K562 (cell line): ENCODE measurements around the gene MOXD1. TPM values are rescaled to one million over a fixed set of nuclear protein-coding genes. Genes with fewer than 3 reads are reported as not detected.

Experiments
- ATAC-seq: fragments of 200-7000 bp; cut with Tn5 transposase; 3 replicates; pipeline ENCODE4 v1.9.1; 2020; ENCODE audit warnings: moderate library complexity
- BruUV-seq: library from RNA; stranded (reverse); fragments of 400-500 nt; replicated peaks from 2 replicates; lab custom pipeline; 2021; lab: Mats Ljungman, UMichigan
- CTCF ChIA-PET: fragments of 300-600 bp; formaldehyde crosslinking; extraction: SDS; loops from one replicate; lab custom pipeline; 2021; ENCODE audit warnings: low intra/inter-chr PET ratio; lab: Yijun Ruan, JAX
- POLR2A ChIA-PET: fragments of 300-600, 350-650 bp; sonication (Branson Sonifier 250); formaldehyde crosslinking; extraction: SDS; loops from one replicate; lab custom pipeline; 2021; ENCODE audit warnings: antibody characterized with exemption, inconsistent platforms; lab: Yijun Ruan, JAX
- DNase-seq, 4 experiments: peaks; one replicate each; pipeline versions ENCODE4 v3.0.0 to v3.0.0-alpha.2; 2011 to 2018; ENCODE audit warnings: low spot score in 3 of 4, mixed read lengths in 3 of 4; ENCODE audit errors: extremely low read depth in 1 of 4
- FAIRE-seq: peaks from 2 replicates; lab custom pipeline; 2011; peaks lifted over from hg19 to GRCh38; lab: Jason Lieb, UNC
- H2AFZ ChIP-seq: 2 replicates; pipeline ENCODE4 v1.6.0; 2011; ENCODE audit warnings: low read depth, low read length, control low read depth, inconsistent platforms
- H3K27ac ChIP-seq: fragments of 200-600 bp; 3 replicates; pipeline ENCODE4 v1.8.0; 2011; ENCODE audit warnings: low read depth, mild to moderate bottlenecking, control low read depth, inconsistent platforms, low read length, moderate library complexity, mixed read lengths; ENCODE audit errors: extremely low read depth
- H3K27me3 ChIP-seq, 2 experiments: fragments of 300-600 bp in 1 of 2; 2 replicates in 1 of 2; 3 replicates in 1 of 2; pipeline versions ENCODE4 v1.6.0 to v1.8.0; 2011; ENCODE audit warnings: inconsistent platforms in 2 of 2, low read length in 2 of 2, mild to moderate bottlenecking in 1 of 2, mixed read lengths in 1 of 2, moderate library complexity in 1 of 2; ENCODE audit not compliant: control insufficient read depth in 2 of 2, insufficient read depth in 2 of 2
- H3K36me3 ChIP-seq: fragments of 300-600 bp; 3 replicates; pipeline ENCODE4 v1.8.0; 2011; ENCODE audit warnings: mild to moderate bottlenecking, low read length, inconsistent platforms; ENCODE audit not compliant: control insufficient read depth, insufficient read depth
- H3K4me1 ChIP-seq, 2 experiments: fragments of 200-600 bp in 1 of 2; replicated peaks in 1 of 2; 2 replicates in 1 of 2; 3 replicates in 1 of 2; pipeline versions ENCODE4 v1.5.1 to v1.8.0; 2011; ENCODE audit warnings: inconsistent platforms in 2 of 2, low read length in 2 of 2, mild to moderate bottlenecking in 1 of 2, mixed read lengths in 1 of 2, moderate library complexity in 1 of 2; ENCODE audit not compliant: control insufficient read depth in 2 of 2, insufficient read depth in 2 of 2
- H3K4me2 ChIP-seq: 2 replicates; pipeline ENCODE4 v1.6.1; 2011; ENCODE audit warnings: low read length, control low read depth, inconsistent platforms, mixed read lengths; ENCODE audit not compliant: insufficient read depth
- H3K4me3 ChIP-seq: fragments of 200-600 bp; sonication (generic), shearing (Covaris generic); 2 replicates; pipeline ENCODE4 v1.5.1; 2016; ENCODE audit warnings: control low read depth, inconsistent platforms
- H3K79me2 ChIP-seq: fragments of 200-600 bp; 3 replicates; pipeline ENCODE4 v1.8.0; 2011; ENCODE audit warnings: low read length, inconsistent platforms; ENCODE audit not compliant: control insufficient read depth, insufficient read depth
- H3K9ac ChIP-seq, 2 experiments: 2 replicates each; pipeline versions ENCODE4 v1.6.0 to v1.6.1; 2011; ENCODE audit warnings: low read depth in 2 of 2, low read length in 2 of 2, control low read depth in 1 of 2, inconsistent platforms in 1 of 2, mild to moderate bottlenecking in 1 of 2, mixed read lengths in 1 of 2; ENCODE audit not compliant: insufficient read depth in 1 of 2
- H3K9me1 ChIP-seq: one replicate; pipeline ENCODE4 v1.6.0; 2011; ENCODE audit warnings: inconsistent platforms, mild to moderate bottlenecking, low read length, moderate library complexity; ENCODE audit not compliant: control insufficient read depth, insufficient read depth
- H3K9me3 ChIP-seq: replicated peaks from 2 replicates; pipeline ENCODE4 v1.5.1; 2011; ENCODE audit warnings: low read depth, low read length, inconsistent platforms; ENCODE audit not compliant: control insufficient read depth, insufficient read depth
- H4K20me1 ChIP-seq: replicated peaks from 2 replicates; pipeline ENCODE4 v1.6.1; 2011; ENCODE audit warnings: low read length, inconsistent platforms, mixed read lengths; ENCODE audit not compliant: control insufficient read depth, insufficient read depth
- MAFK ChIP-seq: IDR thresholded peaks from 2 replicates; pipeline ENCODE4 v1.6.1; 2011; ENCODE audit warnings: low read length, improper control_type of control experiment
- MYC ChIP-seq, 2 experiments: fragments of 250-450 bp in 1 of 2; sonication (Bioruptor Pico) in 1 of 2; IDR thresholded peaks; 2 replicates each; pipeline versions ENCODE4 v1.5.1 to v1.6.1; 2012 to 2021; ENCODE audit warnings: low read depth in 2 of 2, borderline replicate concordance in 1 of 2, improper control_type of control experiment in 1 of 2, low read length in 1 of 2, mild to moderate bottlenecking in 1 of 2, moderate library complexity in 1 of 2
- POLR2AphosphoS5 ChIP-seq: IDR thresholded peaks from 2 replicates; pipeline ENCODE4 v1.6.1; 2011; ENCODE audit warnings: mild to moderate bottlenecking, low read depth, low read length, moderate library complexity; ENCODE audit not compliant: control insufficient read depth, insufficient read depth
- SMARCB1 ChIP-seq: IDR thresholded peaks from 2 replicates; pipeline ENCODE4 v1.6.1; 2011; ENCODE audit warnings: improper control_type of control experiment, low read depth; ENCODE audit not compliant: insufficient read length
- SMARCC2 ChIP-seq: fragments of 450-650 bp; IDR thresholded peaks from 2 replicates; pipeline ENCODE4 v1.6.1; 2017; ENCODE audit warnings: antibody characterized with exemption, moderate library complexity, mild to moderate bottlenecking, low read depth
- SPI1 ChIP-seq: IDR thresholded peaks from 2 replicates; pipeline ENCODE4 v1.6.1; 2011; ENCODE audit warnings: low read depth, low read length, control low read depth, borderline replicate concordance
- TFAP4 ChIP-seq: sonication (generic); formaldehyde crosslinking; IDR thresholded peaks from 2 replicates; pipeline ENCODE4 v1.8.0; 2022; ENCODE audit warnings: missing genetic modification reagents, mild to moderate bottlenecking, moderate library complexity, borderline replicate concordance
- ZHX1 ChIP-seq: fragments of 150-350 bp; conservative IDR thresholded peaks from 2 replicates; pipeline ENCODE4 v1.6.1; 2014; ENCODE audit warnings: low read length
- ZNF24 ChIP-seq: fragments of 450-650 bp; IDR thresholded peaks from 2 replicates; pipeline ENCODE4 v1.6.1; 2016
- ZNF431 ChIP-seq: sonication (generic); formaldehyde crosslinking; IDR thresholded peaks from 2 replicates; pipeline ENCODE4 v1.8.0; 2022; ENCODE audit warnings: mild to moderate bottlenecking, missing genetic modification reagents
- WGBS: fragments of 100-300 bp; shearing (Covaris generic); methylation state at CpG from one replicate; pipeline ENCODE4 v1.1.6; 2016; ENCODE audit warnings: low coverage, mixed read lengths; ENCODE audit not compliant: insufficient coverage; ENCODE audit errors: missing lambda C conversion rate; 5-methylcytosine and 5-hydroxymethylcytosine counted together
- in situ Hi-C: fragments of 300-500 bp; cut with MboI; formaldehyde crosslinking; loops from 4 replicates; pipeline ENCODE4 v1.15.0; 2018; ENCODE audit warnings: inconsistent platforms, mixed read lengths
- intact Hi-C: fragments of 100-400 bp; cut with micrococcal nuclease; formaldehyde crosslinking; loops from 2 replicates; pipeline ENCODE4 v1.14.2; 2022
- polyA plus RNA-seq, 8 experiments: library from polyadenylated mRNA; depleted of rRNA in 4 of 8; stranded (reverse) in 5 of 8; unstranded in 3 of 8; fragments of >200 nt; fragmentation: Nextera tagmentation in 2 of 8; fragmentation: Illumina TruSeq in 1 of 8; extraction: Ambion mirVana in 2 of 8; extraction: Trizol in 1 of 8; gene quantifications; 2 replicates each; pipeline versions ENCODE4 v1.2.1 to v1.2.3, GENCODE V29; 2011 to 2014; ENCODE audit warnings: inconsistent platforms in 1 of 8, missing spikeins in 1 of 8
- total RNA-seq, 7 experiments: library from RNA; depleted of rRNA in 6 of 7; stranded (reverse); fragments of >200 nt in 6 of 7; fragmentation: Illumina TruSeq in 2 of 7; extraction: Trizol in 2 of 7; gene quantifications; 2 replicates each; pipeline versions ENCODE4 v1.2.1 to v1.2.3, GENCODE V29; 2011 to 2021; ENCODE audit warnings: low replicate concordance in 1 of 7

The MOXD1 gene
- total and polyA plus RNA-seq, 9 of the 15 experiments (the other 6 are each of a cell fraction or from before 2014, with no cell fraction given) = not detected

- Histone ChIP-seq H3K79me2 (no peaks in the 10 kb centered on the region), H3K9me3 (no peaks in the 10 kb centered on the region), H3K9ac (no peak overlapping the region), H3K27ac (no peak overlapping the region), H3K27me3 (no peaks in the 10 kb centered on the region), H3K9me1 (no peaks in the 10 kb centered on the region), H3K4me2 (no peak overlapping the region)
- intact Hi-C loops = no loop called here
- DNase-seq (no peak), FAIRE-seq (no peak)
- 0% methylated on average over 7 of the region's 7 CpGs for WGBS
- no TSS peak for BruUV-seq
- TF ChIP-seq TFAP4 (CRISPR knock-in tag) (no peak), ZNF24 (no peak), SMARCB1 (no peak), SPI1 (no peak), ZNF431 (no peak), MAFK (no peak), SMARCC2 (no peak), MYC (IDR thresholded peaks at IDR 0.05; ENCODE audit: low read depth, low read length) (no peak), MYC (CRISPR knock-in tag; IDR thresholded peaks at IDR 0.05; ENCODE audit: borderline replicate concordance, low read depth) (no peak), ZHX1 (no peak), POLR2AphosphoS5 (no peak)
- TF ChIP-seq, all 486 proteins: peak for 0
- H3K4me1 ChIP-seq = no peaks in the 10 kb centered on the region
- ATAC-seq = no peak
- no peaks in the 10 kb centered on the region for H3K36me3 ChIP-seq
- ChIA-PET CTCF (no interaction called here), POLR2A (no interaction called here)
- in situ Hi-C loops = no loop called here
- no peaks in the 10 kb centered on the region for H4K20me1 ChIP-seq
- H2AFZ ChIP-seq = no peak overlapping the region
- H3K4me3 ChIP-seq = no peak overlapping the region
These were observed 32.3 kb downstream of the MOXD1 start for GRCh38 chr6:132368916-132369481.
